Measurements from ENCODE around the gene GRIK4.

GRIK4 gene

GRCh38 chr11:120536091-120536796, 24.7 kb downstream of the GRIK4 start:
- WGBS, 2 experiments: 91 to 95% methylated on average over 13 of the region's 13 CpGs
- no peaks in the 10 kb centered on the region for H3K36me3 ChIP-seq (ENCODE audit: control insufficient read depth, insufficient read depth, low read length)
- no peaks in the 10 kb centered on the region for H3K27me3 ChIP-seq (ENCODE audit: control insufficient read depth, insufficient read depth, low read length, poor library complexity, severe bottlenecking)

GRCh38 chr11:120536797-120537169, 25.2 kb downstream of the GRIK4 start:
- WGBS, 2 experiments: 90 to 93% methylated on average over 11 of the region's 11 CpGs
- Histone ChIP-seq H3K9me3 (ENCODE audit: control insufficient read depth, low read length) (no peaks in the 10 kb centered on the region), H3K36me3 (ENCODE audit: control insufficient read depth, insufficient read depth, low read length) (no peaks in the 10 kb centered on the region), H3K4me3 (ENCODE audit: insufficient read depth, low read depth, low read length) (no peak overlapping the region), H3K27me3 (ENCODE audit: control insufficient read depth, insufficient read depth, low read length, poor library complexity, severe bottlenecking) (no peaks in the 10 kb centered on the region), H3K27ac (ENCODE audit: insufficient read depth, low read depth, low read length, poor library complexity, severe bottlenecking) (no peak overlapping the region), H3K4me1 (ENCODE audit: control insufficient read depth, insufficient read depth, low read length) (peaks cover 6% of the 10 kb centered on the region)

More at GRCh38 chr11:120536091-120536796, 24.7 kb downstream of the GRIK4 start:
- H3K4me1 ChIP-seq (ENCODE audit: control insufficient read depth, insufficient read depth, low read length): peaks cover 6% of the 10 kb centered on the region
- H3K9me3 ChIP-seq (ENCODE audit: control insufficient read depth, low read length): no peaks in the 10 kb centered on the region
- H3K27ac ChIP-seq (ENCODE audit: insufficient read depth, low read depth, low read length, poor library complexity, severe bottlenecking): no peak overlapping the region
- no peak overlapping the region for H3K4me3 ChIP-seq (ENCODE audit: insufficient read depth, low read depth, low read length)

GRCh38 chr11:120537996-120538395, 26.4 kb downstream of the GRIK4 start:
- no peaks in the 10 kb centered on the region for H3K9me3 ChIP-seq (ENCODE audit: control insufficient read depth, low read length)
- H3K27ac ChIP-seq (ENCODE audit: insufficient read depth, low read depth, low read length, poor library complexity, severe bottlenecking): no peak overlapping the region
- H3K27me3 ChIP-seq (ENCODE audit: control insufficient read depth, insufficient read depth, low read length, poor library complexity, severe bottlenecking): no peaks in the 10 kb centered on the region
- no peaks in the 10 kb centered on the region for H3K4me1 ChIP-seq (ENCODE audit: control insufficient read depth, insufficient read depth, low read length)
- no peaks in the 10 kb centered on the region for H3K36me3 ChIP-seq (ENCODE audit: control insufficient read depth, insufficient read depth, low read length)
- H3K4me3 ChIP-seq (ENCODE audit: insufficient read depth, low read depth, low read length): no peak overlapping the region
- 77 to 78% methylated on average over 12 of the region's 12 CpGs for WGBS, 2 experiments

- no peaks in the 10 kb centered on the region for H3K4me1 ChIP-seq (ENCODE audit: control insufficient read depth, insufficient read depth, low read length)
- no peaks in the 10 kb centered on the region for H3K9me3 ChIP-seq (ENCODE audit: control insufficient read depth, low read length)
- H3K4me3 ChIP-seq (ENCODE audit: insufficient read depth, low read depth, low read length): no peak overlapping the region
- H3K27me3 ChIP-seq (ENCODE audit: control insufficient read depth, insufficient read depth, low read length, poor library complexity, severe bottlenecking): no peaks in the 10 kb centered on the region
- H3K36me3 ChIP-seq (ENCODE audit: control insufficient read depth, insufficient read depth, low read length): no peaks in the 10 kb centered on the region
- no peak overlapping the region for H3K27ac ChIP-seq (ENCODE audit: insufficient read depth, low read depth, low read length, poor library complexity, severe bottlenecking)
- 90% methylated on average over 2 of the region's 2 CpGs for WGBS, 2 experiments
These were observed 27.2 kb downstream of the GRIK4 start for GRCh38 chr11:120538707-120539106.

- Histone ChIP-seq H3K4me3 (ENCODE audit: insufficient read depth, low read depth, low read length) (no peak overlapping the region), H3K27me3 (ENCODE audit: control insufficient read depth, insufficient read depth, low read length, poor library complexity, severe bottlenecking) (no peaks in the 10 kb centered on the region), H3K36me3 (ENCODE audit: control insufficient read depth, insufficient read depth, low read length) (no peaks in the 10 kb centered on the region), H3K4me1 (ENCODE audit: control insufficient read depth, insufficient read depth, low read length) (no peaks in the 10 kb centered on the region), H3K27ac (ENCODE audit: insufficient read depth, low read depth, low read length, poor library complexity, severe bottlenecking) (no peak overlapping the region), H3K9me3 (ENCODE audit: control insufficient read depth, low read length) (no peaks in the 10 kb centered on the region)
- WGBS, 2 experiments: 92% methylated on average over 9 of the region's 9 CpGs
These were observed 28.3 kb downstream of the GRIK4 start for GRCh38 chr11:120539667-120540369.

GRCh38 chr11:120540744-120541465, 29.4 kb downstream of the GRIK4 start:
- 69 to 75% methylated on average over 8 of the region's 8 CpGs for WGBS, 2 experiments
- H3K4me3 ChIP-seq (ENCODE audit: insufficient read depth, low read depth, low read length): no peak overlapping the region
- H3K9me3 ChIP-seq (ENCODE audit: control insufficient read depth, low read length): no peaks in the 10 kb centered on the region
- no peak overlapping the region for H3K27ac ChIP-seq (ENCODE audit: insufficient read depth, low read depth, low read length, poor library complexity, severe bottlenecking)
- H3K36me3 ChIP-seq (ENCODE audit: control insufficient read depth, insufficient read depth, low read length): no peaks in the 10 kb centered on the region
- H3K27me3 ChIP-seq (ENCODE audit: control insufficient read depth, insufficient read depth, low read length, poor library complexity, severe bottlenecking): no peaks in the 10 kb centered on the region
- H3K4me1 ChIP-seq (ENCODE audit: control insufficient read depth, insufficient read depth, low read length): no peaks in the 10 kb centered on the region

- Histone ChIP-seq H3K9me3 (ENCODE audit: control insufficient read depth, low read length) (no peaks in the 10 kb centered on the region), H3K36me3 (ENCODE audit: control insufficient read depth, insufficient read depth, low read length) (no peaks in the 10 kb centered on the region), H3K27ac (ENCODE audit: insufficient read depth, low read depth, low read length, poor library complexity, severe bottlenecking) (no peak overlapping the region), H3K4me1 (ENCODE audit: control insufficient read depth, insufficient read depth, low read length) (peaks cover 8% of the 10 kb centered on the region), H3K4me3 (ENCODE audit: insufficient read depth, low read depth, low read length) (no peak overlapping the region), H3K27me3 (ENCODE audit: control insufficient read depth, insufficient read depth, low read length, poor library complexity, severe bottlenecking) (no peaks in the 10 kb centered on the region)
- WGBS, 2 experiments: 88 to 92% methylated on average over 6 of the region's 6 CpGs
These were observed 32.1 kb downstream of the GRIK4 start for GRCh38 chr11:120543521-120544215.

- no peaks in the 10 kb centered on the region for H3K36me3 ChIP-seq (ENCODE audit: control insufficient read depth, insufficient read depth, low read length)
- no peak overlapping the region for H3K4me3 ChIP-seq (ENCODE audit: insufficient read depth, low read depth, low read length)
- no peaks in the 10 kb centered on the region for H3K27me3 ChIP-seq (ENCODE audit: control insufficient read depth, insufficient read depth, low read length, poor library complexity, severe bottlenecking)
- H3K27ac ChIP-seq (ENCODE audit: insufficient read depth, low read depth, low read length, poor library complexity, severe bottlenecking): no peak overlapping the region
- peaks cover 15% of the 10 kb centered on the region for H3K4me1 ChIP-seq (ENCODE audit: control insufficient read depth, insufficient read depth, low read length)
- no peaks in the 10 kb centered on the region for H3K9me3 ChIP-seq (ENCODE audit: control insufficient read depth, low read length)
- 91 to 92% methylated on average over 7 of the region's 7 CpGs for WGBS, 2 experiments
These were observed 34.3 kb downstream of the GRIK4 start for GRCh38 chr11:120545813-120546212.

GRCh38 chr11:120546312-120547205, 35.0 kb downstream of the GRIK4 start:
- Histone ChIP-seq H3K27me3 (ENCODE audit: control insufficient read depth, insufficient read depth, low read length, poor library complexity, severe bottlenecking) (no peaks in the 10 kb centered on the region), H3K27ac (ENCODE audit: insufficient read depth, low read depth, low read length, poor library complexity, severe bottlenecking) (no peak overlapping the region), H3K9me3 (ENCODE audit: control insufficient read depth, low read length) (no peaks in the 10 kb centered on the region), H3K4me3 (ENCODE audit: insufficient read depth, low read depth, low read length) (no peak overlapping the region), H3K4me1 (ENCODE audit: control insufficient read depth, insufficient read depth, low read length) (peaks cover 15% of the 10 kb centered on the region), H3K36me3 (ENCODE audit: control insufficient read depth, insufficient read depth, low read length) (no peaks in the 10 kb centered on the region)
- WGBS, 2 experiments: 82% methylated on average over 17 of the region's 17 CpGs
